HUES6 (cell line): ENCODE results near the gene POPDC2.

Source experiments
- H3K27ac ChIP-seq: 2 replicates; pipeline ENCODE4 v1.7.0; 2013; ENCODE audit warnings: low read depth, mild to moderate bottlenecking, low read length, inconsistent platforms
- H3K27me3 ChIP-seq: 2 replicates; pipeline ENCODE4 v1.6.1; 2013; ENCODE audit warnings: low read length; ENCODE audit not compliant: control insufficient read depth, insufficient read depth
- H3K36me3 ChIP-seq: 2 replicates; pipeline ENCODE4 v1.6.1; 2013; ENCODE audit warnings: low read length; ENCODE audit not compliant: control insufficient read depth, insufficient read depth
- H3K4me1 ChIP-seq: 2 replicates; pipeline ENCODE4 v1.6.1; 2013; ENCODE audit warnings: low read length; ENCODE audit not compliant: control insufficient read depth, insufficient read depth
- H3K4me3 ChIP-seq: 2 replicates; pipeline ENCODE4 v1.5.1; 2013; ENCODE audit warnings: low read depth, low read length
- H3K9ac ChIP-seq: one replicate; pipeline ENCODE4 v1.6.1; 2013; ENCODE audit warnings: mild to moderate bottlenecking, low read length
- H3K9me3 ChIP-seq: 2 replicates; pipeline ENCODE4 v1.6.1; 2013; ENCODE audit warnings: low read depth, low read length; ENCODE audit not compliant: control insufficient read depth, insufficient read depth

The POPDC2 gene

GRCh38 chr3:119660474-119661440 lies at the start of gene POPDC2:
Gene POPDC2 (minus strand): TSS chr3:119660589. CDS start chr3:119660423, 166 bp downstream.
- no peaks in the 10 kb centered on the region for H3K9me3 ChIP-seq
- no peaks in the 10 kb centered on the region for H3K36me3 ChIP-seq
- no peaks in the 10 kb centered on the region for H3K27me3 ChIP-seq
- H3K4me3 ChIP-seq: no peak within 1 kb of the TSS
- no peaks in the 10 kb centered on the region; the same call in 1 of the 2 replicates for H3K4me1 ChIP-seq
- no peak within 1 kb of the TSS for H3K27ac ChIP-seq
- H3K9ac ChIP-seq: no peak within 1 kb of the TSS

- peaks cover 5% of the 10 kb centered on the region; the same call in 1 of the 2 replicates for H3K9me3 ChIP-seq
- H3K27me3 ChIP-seq: peaks cover 13% of the 10 kb centered on the region
- H3K9ac ChIP-seq: no peak overlapping the region
- H3K4me3 ChIP-seq: peak overlapping the region; percentile 67; the same call in 1 of the 2 replicates
- H3K27ac ChIP-seq: no peak overlapping the region
- H3K4me1 ChIP-seq: peaks cover 4% of the 10 kb centered on the region; the same call in 1 of the 2 replicates
- H3K36me3 ChIP-seq: no peaks in the 10 kb centered on the region
Observed at GRCh38 chr3:119703820-119704531, 43.6 kb upstream of the POPDC2 start.

- peaks cover 13% of the 10 kb centered on the region for H3K27me3 ChIP-seq
- H3K9me3 ChIP-seq: peaks cover 5% of the 10 kb centered on the region; the same call in 1 of the 2 replicates
- H3K36me3 ChIP-seq: no peaks in the 10 kb centered on the region
- H3K9ac ChIP-seq: no peak within 1 kb of the TSS
- H3K4me3 ChIP-seq: peak within 1 kb of the TSS; percentile 67
- H3K4me1 ChIP-seq: peaks cover 4% of the 10 kb centered on the region; the same call in 1 of the 2 replicates
- no peak within 1 kb of the TSS for H3K27ac ChIP-seq
Observed at GRCh38 chr3:119702530-119703527, 42.4 kb upstream of the POPDC2 start, which contains the start of gene CFAP91. Gene CFAP91 (plus strand): TSS chr3:119703022. CDS start chr3:119703099, 77 bp downstream.

- H3K27ac ChIP-seq: no peak overlapping the region
- H3K9me3 ChIP-seq: peaks cover 5% of the 10 kb centered on the region; the same call in 1 of the 2 replicates
- peaks cover 13% of the 10 kb centered on the region for H3K27me3 ChIP-seq
- no peak overlapping the region for H3K9ac ChIP-seq
- H3K4me3 ChIP-seq: no peak overlapping the region
- H3K4me1 ChIP-seq: peaks cover 4% of the 10 kb centered on the region; the same call in 1 of the 2 replicates
- H3K36me3 ChIP-seq: no peaks in the 10 kb centered on the region
Observed at GRCh38 chr3:119700920-119701734, 40.7 kb upstream of the POPDC2 start.

- no peak overlapping the region for H3K27ac ChIP-seq
- H3K9ac ChIP-seq: no peak overlapping the region
- peaks cover 13% of the 10 kb centered on the region for H3K27me3 ChIP-seq
- H3K4me3 ChIP-seq: no peak overlapping the region
- peaks cover 4% of the 10 kb centered on the region; the same call in 1 of the 2 replicates for H3K4me1 ChIP-seq
- H3K36me3 ChIP-seq: no peaks in the 10 kb centered on the region
- peaks cover 5% of the 10 kb centered on the region; the same call in 1 of the 2 replicates for H3K9me3 ChIP-seq
Observed at GRCh38 chr3:119700269-119700919, 40.0 kb upstream of the POPDC2 start.

- H3K36me3 ChIP-seq: no peaks in the 10 kb centered on the region
- H3K27ac ChIP-seq: no peak overlapping the region
- H3K4me3 ChIP-seq: no peak overlapping the region
- H3K4me1 ChIP-seq: peaks cover 4% of the 10 kb centered on the region; the same call in 1 of the 2 replicates
- peaks cover 5% of the 10 kb centered on the region; the same call in 1 of the 2 replicates for H3K9me3 ChIP-seq
- no peaks in the 10 kb centered on the region for H3K27me3 ChIP-seq
- no peak overlapping the region for H3K9ac ChIP-seq
Observed at GRCh38 chr3:119697394-119697793, 37.0 kb upstream of the POPDC2 start.

- no peaks in the 10 kb centered on the region for H3K27me3 ChIP-seq
- no peak overlapping the region for H3K4me3 ChIP-seq
- no peaks in the 10 kb centered on the region for H3K36me3 ChIP-seq
- no peak overlapping the region for H3K27ac ChIP-seq
- H3K9me3 ChIP-seq: no peaks in the 10 kb centered on the region
- no peak overlapping the region for H3K9ac ChIP-seq
- no peaks in the 10 kb centered on the region for H3K4me1 ChIP-seq
Observed at GRCh38 chr3:119695480-119695879, 35.1 kb upstream of the POPDC2 start.

GRCh38 chr3:119690043-119690656 lies 29.8 kb upstream of the POPDC2 start:
- Histone ChIP-seq H3K4me3 (no peak overlapping the region), H3K9ac (no peak overlapping the region), H3K36me3 (no peaks in the 10 kb centered on the region), H3K27ac (no peak overlapping the region), H3K27me3 (no peaks in the 10 kb centered on the region), H3K4me1 (no peaks in the 10 kb centered on the region), H3K9me3 (peaks cover 12% of the 10 kb centered on the region)

GRCh38 chr3:119683421-119683820 lies 23.0 kb upstream of the POPDC2 start:
- Histone ChIP-seq H3K4me3 (no peak overlapping the region), H3K9ac (no peak overlapping the region), H3K27me3 (no peaks in the 10 kb centered on the region), H3K4me1 (no peaks in the 10 kb centered on the region), H3K9me3 (peaks cover 12% of the 10 kb centered on the region), H3K36me3 (no peaks in the 10 kb centered on the region), H3K27ac (no peak overlapping the region)
